ENCODE data around the gene RFC1. TPM values are rescaled to one million over a fixed set of nuclear protein-coding genes. Genes with fewer than 3 reads are reported as not detected.
"Not testable (repeated sequence)": the region's sequence is repeated elsewhere in the genome, so short reads cannot be mapped to it uniquely, and the experiment has no call there.

RFC1 gene
- total RNA-seq, 3 donors from 2014 or later, result 24.2 to 47.3 (median 29.5) TPM

DNA sequence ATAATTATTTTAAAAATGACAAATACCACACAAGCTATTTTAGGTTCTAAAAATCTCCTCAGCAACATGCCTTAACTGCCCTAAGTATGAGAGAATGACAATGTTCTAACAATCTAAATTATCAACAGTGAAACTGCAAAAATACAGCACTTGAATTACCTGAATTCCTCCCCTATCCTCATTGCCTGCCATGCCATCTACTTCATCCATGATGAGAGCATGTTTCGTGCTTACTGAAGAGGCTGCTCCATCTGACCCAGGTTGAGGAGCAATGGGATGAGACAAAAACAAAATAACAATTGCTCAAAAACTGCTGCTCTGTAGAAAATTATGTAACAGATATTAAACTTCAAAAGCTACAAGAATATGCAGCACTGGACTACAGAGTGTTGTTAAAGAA is 63.3 kb downstream of the RFC1 start:
- intact Hi-C loops (cut with DNase I, micrococcal nuclease), result no loop called here

DNA sequence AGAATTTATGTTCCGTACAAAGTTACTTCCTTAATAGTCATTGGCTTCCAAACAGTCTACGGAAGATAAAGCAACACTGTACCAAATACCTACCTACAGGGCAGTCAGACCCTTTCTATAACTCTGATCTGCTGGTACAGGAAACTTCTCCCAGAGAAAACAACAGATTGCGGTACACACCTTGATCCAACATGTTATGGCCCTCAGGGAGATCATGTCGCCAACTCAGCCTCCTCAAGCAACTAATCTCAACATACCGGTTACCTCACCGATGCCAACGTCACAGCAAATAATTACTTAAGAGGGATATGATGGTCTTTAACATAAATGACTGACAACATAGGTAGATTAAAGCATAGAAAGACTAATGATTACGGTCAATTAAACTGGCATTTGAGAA is 70.4 kb downstream of the RFC1 start:
- Histone ChIP-seq H3K36me3 (ENCODE audit: low read depth) (no peaks in the 10 kb centered on the region), H3K4me3 (no peak overlapping the region), H3K9me3 (no peaks in the 10 kb centered on the region), H3K4me1 (ENCODE audit: low read depth) (no peaks in the 10 kb centered on the region)
- no peak for DNase-seq
- TF ChIP-seq CTCF (IDR thresholded peaks at IDR 0.05), result no peak
- ATAC-seq, result no peak
- intact Hi-C loops (cut with DNase I, micrococcal nuclease), result no loop called here

More for the DNA sequence above, 63.3 kb downstream of the RFC1 start:
- TF ChIP-seq CTCF (IDR thresholded peaks at IDR 0.05), result no peak
- ATAC-seq (no peak), DNase-seq (no peak)
- H3K36me3 ChIP-seq (ENCODE audit: low read depth), result no peaks in the 10 kb centered on the region
- H3K4me3 ChIP-seq, result no peak overlapping the region
- H3K9me3 ChIP-seq, result no peaks in the 10 kb centered on the region
- no peaks in the 10 kb centered on the region for H3K4me1 ChIP-seq (ENCODE audit: low read depth)

GRCh38 chr4:39292433-39292832 is 73.7 kb downstream of the RFC1 start:
- ATAC-seq; DNase-seq; H3K4me3 ChIP-seq; intact Hi-C loops (cut with DNase I, micrococcal nuclease); H3K9me3 ChIP-seq; H3K36me3 ChIP-seq (ENCODE audit: low read depth); H3K4me1 ChIP-seq (ENCODE audit: low read depth): not testable (repeated sequence)

- DNase-seq (no peak), ATAC-seq (no peak)
- H3K4me3 ChIP-seq, result no peak overlapping the region
- H3K9me3 ChIP-seq, result no peaks in the 10 kb centered on the region
- no peaks in the 10 kb centered on the region for H3K36me3 ChIP-seq (ENCODE audit: low read depth)
- no peak for TF ChIP-seq CTCF (IDR thresholded peaks at IDR 0.05)
- intact Hi-C loops (cut with DNase I, micrococcal nuclease), result no loop called here
- no peaks in the 10 kb centered on the region for H3K4me1 ChIP-seq (ENCODE audit: low read depth)
Observed at GRCh38 chr4:39291686-39292085, 74.5 kb downstream of the RFC1 start.

DNA sequence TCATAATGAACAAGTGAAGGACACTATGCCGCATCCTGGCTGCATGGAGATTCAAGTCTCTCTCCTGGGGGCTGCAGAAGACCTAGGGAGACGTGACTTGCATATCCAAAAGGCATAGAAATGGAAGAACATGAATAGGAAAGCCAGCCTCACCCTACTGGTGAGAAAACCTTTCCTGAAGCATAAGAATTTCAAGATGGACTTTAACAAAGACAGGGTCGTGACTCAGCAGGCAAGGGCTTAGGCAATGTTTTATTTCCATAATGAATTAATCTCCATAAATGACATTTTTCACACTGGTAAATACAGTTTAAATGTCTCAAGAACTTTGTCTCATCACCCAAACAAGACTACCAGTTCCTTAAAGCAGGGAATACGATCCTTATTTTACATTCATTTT is 78.9 kb downstream of the RFC1 start:
- H3K9me3 ChIP-seq, result no peaks in the 10 kb centered on the region
- intact Hi-C loops (cut with DNase I, micrococcal nuclease), result no loop called here
- TF ChIP-seq CTCF (IDR thresholded peaks at IDR 0.05), result no peak
- ATAC-seq (no peak), DNase-seq (no peak)
- no peak overlapping the region for H3K4me3 ChIP-seq
- no peaks in the 10 kb centered on the region for H3K4me1 ChIP-seq (ENCODE audit: low read depth)
- no peaks in the 10 kb centered on the region for H3K36me3 ChIP-seq (ENCODE audit: low read depth)

DNA sequence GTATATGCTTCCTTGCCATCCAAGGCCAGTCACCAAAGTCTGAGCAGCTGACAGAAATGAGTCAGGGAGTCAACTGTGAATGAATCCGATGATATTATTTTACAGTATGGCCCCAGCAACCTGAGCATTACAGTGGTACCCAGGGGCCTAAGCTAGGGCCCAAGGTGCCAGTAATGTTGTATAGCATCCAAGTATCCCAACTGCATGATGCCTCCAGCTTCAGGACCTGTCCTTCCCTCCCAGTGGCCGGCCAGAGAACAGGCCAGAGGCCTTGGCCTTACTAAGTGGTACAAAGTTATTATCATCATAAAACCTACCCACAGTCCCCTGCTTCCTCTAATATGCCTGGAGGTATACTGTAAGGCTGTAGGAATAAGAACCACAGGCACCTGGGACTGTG is 79.9 kb downstream of the RFC1 start:
- H3K9me3 ChIP-seq, result no peaks in the 10 kb centered on the region
- ATAC-seq (no peak), DNase-seq (no peak)
- no peaks in the 10 kb centered on the region for H3K4me1 ChIP-seq (ENCODE audit: low read depth)
- no peaks in the 10 kb centered on the region for H3K36me3 ChIP-seq (ENCODE audit: low read depth)
- no peak for TF ChIP-seq CTCF (IDR thresholded peaks at IDR 0.05)
- no peak overlapping the region for H3K4me3 ChIP-seq
- intact Hi-C loops (cut with DNase I, micrococcal nuclease), result no loop called here

Data from mucosa of descending colon (tissue), 3 donors.